Mesenchymal stem cell (in vitro differentiated cells and primary cell): Measurements from ENCODE around the gene GTF2F1.

Experiments
- DNase-seq: peaks from one replicate; pipeline ENCODE4 v3.0.0-alpha.2; 2013
- H2AFZ ChIP-seq: one replicate; pipeline ENCODE4 v1.6.1; 2013; ENCODE audit warnings: low read depth, mild to moderate bottlenecking, control low read depth, inconsistent platforms, low read length, moderate library complexity
- H2AK5ac ChIP-seq: 2 replicates; pipeline ENCODE4 v1.6.1; 2013; ENCODE audit warnings: low read length, moderate library complexity, mild to moderate bottlenecking, inconsistent platforms; ENCODE audit not compliant: severe bottlenecking
- H2BK120ac ChIP-seq: one replicate; pipeline ENCODE4 v1.6.1; 2013; ENCODE audit warnings: low read depth, mild to moderate bottlenecking, inconsistent platforms, low read length, moderate library complexity
- H2BK12ac ChIP-seq, 2 experiments: one replicate each; pipeline ENCODE4 v1.6.1; 2013; ENCODE audit warnings: inconsistent platforms in 2 of 2, low read length in 2 of 2, mild to moderate bottlenecking in 2 of 2, moderate library complexity in 2 of 2, control low read depth in 1 of 2
- H2BK15ac ChIP-seq: one replicate; pipeline ENCODE4 v1.6.1; 2013; ENCODE audit warnings: mild to moderate bottlenecking, low read depth, inconsistent platforms; ENCODE audit not compliant: poor library complexity, severe bottlenecking
- H2BK5ac ChIP-seq: 2 replicates; pipeline ENCODE4 v1.6.1; 2013; ENCODE audit warnings: low read depth, mild to moderate bottlenecking, low read length, control low read depth, inconsistent platforms; ENCODE audit not compliant: poor library complexity, severe bottlenecking
- H3K14ac ChIP-seq, 2 experiments: one replicate each; pipeline ENCODE4 v1.6.1; 2013; ENCODE audit warnings: inconsistent platforms in 2 of 2, low read length in 2 of 2, control low read depth in 1 of 2, mild to moderate bottlenecking in 1 of 2, moderate library complexity in 1 of 2
- H3K18ac ChIP-seq, 2 experiments: one replicate each; pipeline ENCODE4 v1.6.1; 2013; ENCODE audit warnings: inconsistent platforms in 2 of 2, low read length in 2 of 2, control low read depth in 1 of 2, low read depth in 1 of 2, mild to moderate bottlenecking in 1 of 2
- H3K23ac ChIP-seq, 2 experiments: one replicate each; pipeline ENCODE4 v1.6.1; 2013; ENCODE audit warnings: inconsistent platforms in 2 of 2, low read length in 2 of 2, mild to moderate bottlenecking in 2 of 2, moderate library complexity in 2 of 2, control low read depth in 1 of 2
- H3K27ac ChIP-seq: 2 replicates; pipeline ENCODE4 v1.5.1; 2013; ENCODE audit warnings: mild to moderate bottlenecking, moderate library complexity, low read length, control low read depth, inconsistent platforms; ENCODE audit not compliant: poor library complexity, severe bottlenecking
- H3K27me3 ChIP-seq, 2 experiments: 2 replicates each; pipeline versions ENCODE4 v1.6.1 to v1.7.0; 2013; ENCODE audit warnings: low read length in 2 of 2, mild to moderate bottlenecking in 2 of 2, moderate library complexity in 2 of 2, control low read depth in 1 of 2, inconsistent platforms in 1 of 2; ENCODE audit not compliant: control insufficient read depth in 1 of 2, insufficient read depth in 1 of 2
- H3K36me3 ChIP-seq, 2 experiments: 2 replicates each; pipeline versions ENCODE4 v1.6.1 to v1.7.0; 2013; ENCODE audit warnings: low read length in 2 of 2, control low read depth in 1 of 2, inconsistent platforms in 1 of 2, low read depth in 1 of 2, mild to moderate bottlenecking in 1 of 2; ENCODE audit not compliant: insufficient read depth in 2 of 2, control insufficient read depth in 1 of 2
- H3K4ac ChIP-seq, 2 experiments: one replicate each; pipeline ENCODE4 v1.6.1; 2013; ENCODE audit warnings: inconsistent platforms in 2 of 2, low read length in 2 of 2, mild to moderate bottlenecking in 2 of 2, moderate library complexity in 2 of 2, control low read depth in 1 of 2, low read depth in 1 of 2
- H3K4me1 ChIP-seq: 2 replicates; pipeline ENCODE4 v1.6.1; 2013; ENCODE audit warnings: low read depth, low read length, control low read depth; ENCODE audit not compliant: control insufficient read depth, insufficient read depth
- H3K4me2 ChIP-seq: 2 replicates; pipeline ENCODE4 v1.6.1; 2013; ENCODE audit warnings: low read length, mild to moderate bottlenecking, inconsistent platforms; ENCODE audit not compliant: poor library complexity, severe bottlenecking
- H3K4me3 ChIP-seq, 2 experiments: 2 replicates each; pipeline versions ENCODE4 v1.5.1 to v1.7.0; 2013; ENCODE audit warnings: low read length in 2 of 2, mild to moderate bottlenecking in 2 of 2, control low read depth in 1 of 2, low read depth in 1 of 2; ENCODE audit not compliant: insufficient read depth in 1 of 2
- H3K79me1 ChIP-seq: replicated peaks from 2 replicates; pipeline ENCODE4 v1.6.1; 2013; ENCODE audit warnings: mild to moderate bottlenecking, control low read depth, low read length, inconsistent platforms; ENCODE audit not compliant: poor library complexity, severe bottlenecking
- H3K9ac ChIP-seq: 2 replicates; pipeline ENCODE4 v1.7.0; 2013; ENCODE audit warnings: mild to moderate bottlenecking, low read length, moderate library complexity
- H3K9me3 ChIP-seq: 2 replicates; pipeline ENCODE4 v1.7.0; 2013; ENCODE audit warnings: mild to moderate bottlenecking, low read length; ENCODE audit not compliant: control insufficient read depth
- H4K8ac ChIP-seq: one replicate; pipeline ENCODE4 v1.6.1; 2013; ENCODE audit warnings: inconsistent platforms, mild to moderate bottlenecking, low read length, moderate library complexity
- H4K91ac ChIP-seq: one replicate; pipeline ENCODE4 v1.6.1; 2013; ENCODE audit warnings: mild to moderate bottlenecking, low read length, inconsistent platforms
- WGBS: methylation state at CpG from one replicate; pipeline ENCODE4 v1.1.7; 2013; ENCODE audit warnings: mixed read lengths; 5-methylcytosine and 5-hydroxymethylcytosine counted together

Gene GTF2F1

GRCh38 chr19:6412447-6413091 is 19.6 kb upstream of the GTF2F1 start:
- Histone ChIP-seq H4K91ac (peak overlapping the region; percentile 45), H3K18ac (no peak overlapping the region), H3K4me3 (peak overlapping the region in 1 of 2 experiments; percentile 18), H3K14ac (no peak overlapping the region), H3K4ac (no peak overlapping the region), H2BK12ac (peak overlapping the region in 1 of 2 experiments; percentile 10), H3K27me3 (no peaks in the 10 kb centered on the region), H3K36me3 (peaks cover 33 to 56% of the 10 kb centered on the region in 2 experiments), H2BK5ac (no peak overlapping the region), H3K27ac (no peak overlapping the region), H2BK120ac (no peak overlapping the region), H3K9me3 (no peaks in the 10 kb centered on the region), H2BK15ac (no peak overlapping the region), H4K8ac (no peak overlapping the region), H3K79me1 (peaks cover 35% of the 10 kb centered on the region), H3K23ac (no peak overlapping the region), H3K4me1 (peaks cover 8% of the 10 kb centered on the region), H3K9ac (peak overlapping the region; percentile 26), H3K4me2 (no peak overlapping the region), H2AK5ac (no peak overlapping the region), H2AFZ (no peak overlapping the region)
- 82% methylated on average over 14 of the region's 15 CpGs for WGBS
- no peak for DNase-seq

- no peak overlapping the region for H3K4me3 ChIP-seq
- no peak overlapping the region for H2AFZ ChIP-seq
- H3K36me3 ChIP-seq: peaks cover 28 to 50% of the 10 kb centered on the region in 2 experiments
- H3K4ac ChIP-seq: peak overlapping the region in 1 of 2 experiments; percentile 10
- 83% methylated on average over 12 of the region's 12 CpGs for WGBS
- H3K9ac ChIP-seq: no peak overlapping the region
- no peaks in the 10 kb centered on the region for H3K27me3 ChIP-seq
- H4K8ac ChIP-seq: no peak overlapping the region
- peaks cover 8% of the 10 kb centered on the region for H3K4me1 ChIP-seq
- no peak overlapping the region for H2BK120ac ChIP-seq
- H3K9me3 ChIP-seq: no peaks in the 10 kb centered on the region
- peaks cover 30% of the 10 kb centered on the region for H3K79me1 ChIP-seq
- H2BK5ac ChIP-seq: no peak overlapping the region
- no peak overlapping the region for H2AK5ac ChIP-seq
- no peak overlapping the region for H3K4me2 ChIP-seq
- H4K91ac ChIP-seq: peak overlapping the region; percentile 56
- H3K18ac ChIP-seq: no peak overlapping the region
- H3K27ac ChIP-seq: no peak overlapping the region
- no peak overlapping the region for H2BK15ac ChIP-seq
- DNase-seq: no peak
- H3K23ac ChIP-seq: no peak overlapping the region
- no peak overlapping the region for H2BK12ac ChIP-seq
- no peak overlapping the region for H3K14ac ChIP-seq
Measured at GRCh38 chr19:6412061-6412446, 19.1 kb upstream of the GTF2F1 start.

- Histone ChIP-seq H3K36me3 (peaks cover 4 to 23% of the 10 kb centered on the region in 2 experiments), H2BK15ac (no peak overlapping the region), H3K18ac (no peak overlapping the region), H3K4ac (no peak overlapping the region), H3K4me3 (no peak overlapping the region), H3K4me2 (no peak overlapping the region), H3K9ac (no peak overlapping the region), H2AFZ (no peak overlapping the region), H3K14ac (no peak overlapping the region), H2BK120ac (no peak overlapping the region), H4K91ac (no peak overlapping the region), H4K8ac (no peak overlapping the region), H3K4me1 (peaks cover 8% of the 10 kb centered on the region), H2BK5ac (no peak overlapping the region), H3K27me3 (no peaks in the 10 kb centered on the region), H3K27ac (no peak overlapping the region), H2AK5ac (no peak overlapping the region), H3K9me3 (no peaks in the 10 kb centered on the region), H3K23ac (no peak overlapping the region), H3K79me1 (peaks cover 9% of the 10 kb centered on the region), H2BK12ac (no peak overlapping the region)
- WGBS: 98% methylated on average over 6 of the region's 6 CpGs
- no peak for DNase-seq
Measured at GRCh38 chr19:6409346-6409745, 16.4 kb upstream of the GTF2F1 start.

- Histone ChIP-seq H3K23ac (no peak overlapping the region), H2BK5ac (no peak overlapping the region), H3K9ac (no peak overlapping the region), H2BK120ac (no peak overlapping the region), H3K4me2 (no peak overlapping the region), H3K79me1 (no peaks in the 10 kb centered on the region), H4K8ac (no peak overlapping the region), H2AFZ (no peak overlapping the region), H2BK12ac (no peak overlapping the region), H3K4me3 (no peak overlapping the region), H3K36me3 (no peaks in the 10 kb centered on the region), H3K18ac (no peak overlapping the region), H2BK15ac (no peak overlapping the region), H3K27me3 (no peaks in the 10 kb centered on the region), H3K4ac (no peak overlapping the region), H3K4me1 (no peaks in the 10 kb centered on the region), H2AK5ac (no peak overlapping the region), H3K9me3 (no peaks in the 10 kb centered on the region), H3K27ac (no peak overlapping the region), H3K14ac (no peak overlapping the region), H4K91ac (no peak overlapping the region)
- WGBS: 93% methylated on average over 5 of the region's 5 CpGs
- DNase-seq: no peak
Measured at GRCh38 chr19:6406401-6406800, 13.4 kb upstream of the GTF2F1 start.
